Loucy (cell line): ENCODE measurements around the gene ROBO1.

ENCODE experiments used
- H2AFZ ChIP-seq: fragments of 200-600 bp; sonication (generic); 2 replicates; pipeline ENCODE4 v1.6.0; 2016; ENCODE audit warnings: antibody characterized with exemption, mild to moderate bottlenecking, low read length, moderate library complexity
- H3F3A ChIP-seq: fragments of 200-600 bp; 2 replicates; pipeline ENCODE4 v1.6.0; 2016; ENCODE audit warnings: antibody characterized with exemption, low read depth, mild to moderate bottlenecking
- H3K27me3 ChIP-seq: fragments of 200-600 bp; sonication (generic); 2 replicates; pipeline ENCODE4 v1.6.1; 2014; ENCODE audit warnings: low read length, mild to moderate bottlenecking; ENCODE audit not compliant: insufficient read depth, poor library complexity, severe bottlenecking
- H3K36me3 ChIP-seq: fragments of 200-600 bp; sonication (generic); 2 replicates; pipeline ENCODE4 v1.6.1; 2016; ENCODE audit warnings: low read length; ENCODE audit not compliant: insufficient read depth
- H3K4me1 ChIP-seq: fragments of 200-600 bp; sonication (generic); 2 replicates; pipeline ENCODE4 v1.5.1; 2014; ENCODE audit warnings: low read length, mild to moderate bottlenecking; ENCODE audit not compliant: insufficient read depth, poor library complexity, severe bottlenecking
- H3K4me2 ChIP-seq: fragments of 200-600 bp; sonication (generic); 2 replicates; pipeline ENCODE4 v1.6.0; 2014; ENCODE audit warnings: antibody characterized with exemption, low read length, low read depth, mild to moderate bottlenecking; ENCODE audit not compliant: poor library complexity, severe bottlenecking
- H3K4me3 ChIP-seq: fragments of 200-600 bp; sonication (generic); 2 replicates; pipeline ENCODE4 v1.5.1; 2014; ENCODE audit warnings: low read length, mild to moderate bottlenecking, mixed read lengths; ENCODE audit not compliant: poor library complexity, severe bottlenecking
- H3K79me2 ChIP-seq: fragments of 200-600 bp; sonication (generic); 2 replicates; pipeline ENCODE4 v1.6.1; 2014; ENCODE audit warnings: low read length; ENCODE audit not compliant: insufficient read depth
- H3K9ac ChIP-seq: fragments of 200-600 bp; sonication (generic); 2 replicates; pipeline ENCODE4 v1.6.0; 2014; ENCODE audit warnings: mild to moderate bottlenecking, low read depth, low read length, moderate library complexity; ENCODE audit not compliant: poor library complexity, severe bottlenecking
- H3K9me2 ChIP-seq: fragments of 200-600 bp; sonication (generic); replicated peaks from 2 replicates; pipeline ENCODE4 v1.6.1; 2016; ENCODE audit warnings: low read depth, low read length, mixed read lengths
- H3K9me3 ChIP-seq: fragments of 200-600 bp; sonication (generic); 2 replicates; pipeline ENCODE4 v1.6.1; 2014; ENCODE audit warnings: mild to moderate bottlenecking, antibody characterized with exemption, low read length, low read depth; ENCODE audit not compliant: insufficient read depth
- H4K20me1 ChIP-seq: fragments of 200-600 bp; sonication (generic); 2 replicates; pipeline ENCODE4 v1.6.0; 2014; ENCODE audit warnings: antibody characterized with exemption, low read length, mild to moderate bottlenecking; ENCODE audit not compliant: insufficient read depth, poor library complexity, severe bottlenecking
- EZH2phosphoT487 ChIP-seq: fragments of 200-600 bp; IDR thresholded peaks from 2 replicates; pipeline ENCODE4 v1.6.1; 2018; ENCODE audit warnings: antibody characterized with exemption, mild to moderate bottlenecking, moderate library complexity, borderline replicate concordance
- TF ChIP-seq, protein P1 (sequence below): fragments of 200-600 bp; sonication (generic); conservative IDR thresholded peaks from 2 replicates; pipeline ENCODE4 v1.5.1; 2014; ENCODE audit warnings: mild to moderate bottlenecking, antibody characterized with exemption, low read length

The ROBO1 gene

DNA sequence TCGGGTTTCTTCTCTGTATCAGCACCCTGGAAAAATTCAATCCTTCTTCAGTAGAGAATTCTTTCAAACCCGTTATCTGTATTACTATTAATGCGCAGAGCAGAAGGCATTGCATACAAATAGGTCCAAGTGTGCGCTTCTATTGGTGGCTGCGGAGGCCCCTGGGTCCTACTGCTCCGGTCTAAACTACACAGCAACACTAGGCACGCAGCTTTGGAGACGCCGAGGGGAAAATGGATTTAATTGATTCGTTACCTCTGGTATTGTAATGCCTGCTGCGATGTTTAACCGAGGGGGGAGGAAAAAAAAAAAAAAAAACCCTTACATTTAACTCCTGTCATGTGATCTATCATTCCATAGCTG lies at the start of gene ROBO1:
ROBO1 (minus strand) TSS at position 94 of the 363 bp plus-strand sequence.
- Histone ChIP-seq H3F3A (no peaks in the 10 kb centered on the region), H3K79me2 (no peaks in the 10 kb centered on the region), H3K36me3 (no peaks in the 10 kb centered on the region), H4K20me1 (no peaks in the 10 kb centered on the region), H3K4me2 (no peak within 1 kb of the TSS), H3K4me1 (no peaks in the 10 kb centered on the region), H2AFZ (no peak within 1 kb of the TSS), H3K4me3 (no peak within 1 kb of the TSS), H3K9me3 (peaks cover 5% of the 10 kb centered on the region; the same call in 1 of the 2 replicates), H3K27me3 (no peaks in the 10 kb centered on the region), H3K9me2 (no peaks in the 10 kb centered on the region), H3K9ac (no peak within 1 kb of the TSS)
- no peak for TF ChIP-seq EZH2phosphoT487
- TF ChIP-seq, protein P1, sequence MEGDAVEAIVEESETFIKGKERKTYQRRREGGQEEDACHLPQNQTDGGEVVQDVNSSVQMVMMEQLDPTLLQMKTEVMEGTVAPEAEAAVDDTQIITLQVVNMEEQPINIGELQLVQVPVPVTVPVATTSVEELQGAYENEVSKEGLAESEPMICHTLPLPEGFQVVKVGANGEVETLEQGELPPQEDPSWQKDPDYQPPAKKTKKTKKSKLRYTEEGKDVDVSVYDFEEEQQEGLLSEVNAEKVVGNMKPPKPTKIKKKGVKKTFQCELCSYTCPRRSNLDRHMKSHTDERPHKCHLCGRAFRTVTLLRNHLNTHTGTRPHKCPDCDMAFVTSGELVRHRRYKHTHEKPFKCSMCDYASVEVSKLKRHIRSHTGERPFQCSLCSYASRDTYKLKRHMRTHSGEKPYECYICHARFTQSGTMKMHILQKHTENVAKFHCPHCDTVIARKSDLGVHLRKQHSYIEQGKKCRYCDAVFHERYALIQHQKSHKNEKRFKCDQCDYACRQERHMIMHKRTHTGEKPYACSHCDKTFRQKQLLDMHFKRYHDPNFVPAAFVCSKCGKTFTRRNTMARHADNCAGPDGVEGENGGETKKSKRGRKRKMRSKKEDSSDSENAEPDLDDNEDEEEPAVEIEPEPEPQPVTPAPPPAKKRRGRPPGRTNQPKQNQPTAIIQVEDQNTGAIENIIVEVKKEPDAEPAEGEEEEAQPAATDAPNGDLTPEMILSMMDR: no peak

DNA sequence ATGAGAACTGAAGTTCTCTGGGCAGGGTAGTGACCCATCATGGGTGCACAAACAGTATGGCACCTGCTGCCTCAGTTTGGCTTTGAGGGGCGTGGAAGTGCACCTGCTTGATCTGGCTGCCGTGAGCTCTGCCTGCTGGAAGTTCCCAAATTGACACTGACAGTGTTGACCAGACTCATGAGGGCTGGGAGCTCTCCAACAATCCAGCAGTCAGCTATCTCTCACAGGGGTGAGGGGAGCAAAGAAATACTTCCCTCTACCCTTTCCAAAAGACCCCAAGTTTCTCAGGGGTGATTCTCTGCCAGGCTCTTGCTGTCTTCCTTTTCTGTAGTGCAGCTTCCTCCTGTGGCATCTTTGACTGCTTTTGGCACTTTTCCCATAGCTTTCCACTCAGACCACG lies 49.4 kb upstream of the ROBO1 start:
- H3K79me2 ChIP-seq: no peaks in the 10 kb centered on the region
- no peaks in the 10 kb centered on the region for H4K20me1 ChIP-seq
- H3F3A ChIP-seq: no peaks in the 10 kb centered on the region
- no peaks in the 10 kb centered on the region for H3K9me2 ChIP-seq
- no peak overlapping the region for H3K4me3 ChIP-seq
- no peak for TF ChIP-seq EZH2phosphoT487
- TF ChIP-seq, protein P1: no peak
- H3K4me1 ChIP-seq: no peaks in the 10 kb centered on the region
- H3K9ac ChIP-seq: no peak overlapping the region
- H2AFZ ChIP-seq: no peak overlapping the region
- no peak overlapping the region for H3K4me2 ChIP-seq
- H3K27me3 ChIP-seq: no peaks in the 10 kb centered on the region
- H3K9me3 ChIP-seq: no peaks in the 10 kb centered on the region
- no peaks in the 10 kb centered on the region for H3K36me3 ChIP-seq

GRCh38 chr3:79815478-79815877 lies 47.7 kb upstream of the ROBO1 start:
- H3K4me2 ChIP-seq: no peak overlapping the region
- no peaks in the 10 kb centered on the region for H3K4me1 ChIP-seq
- H3K36me3 ChIP-seq: no peaks in the 10 kb centered on the region
- H3K9me2 ChIP-seq: no peaks in the 10 kb centered on the region
- H4K20me1 ChIP-seq: no peaks in the 10 kb centered on the region
- no peak for TF ChIP-seq EZH2phosphoT487
- TF ChIP-seq, protein P1: no peak
- no peaks in the 10 kb centered on the region for H3K27me3 ChIP-seq
- H3K9ac ChIP-seq: no peak overlapping the region
- no peaks in the 10 kb centered on the region for H3F3A ChIP-seq
- no peaks in the 10 kb centered on the region for H3K9me3 ChIP-seq
- H3K79me2 ChIP-seq: no peaks in the 10 kb centered on the region
- H3K4me3 ChIP-seq: no peak overlapping the region
- H2AFZ ChIP-seq: no peak overlapping the region
